Measurements from ENCODE around the gene SETDB2. TPM values are rescaled to one million over a fixed set of nuclear protein-coding genes. Genes with fewer than 3 reads are reported as not detected.

SETDB2 gene
- total RNA-seq (10 to 100 TPM in 1 of 2 donors, 1 to 10 TPM in 1; 8.8 to 13.3 TPM), polyA plus RNA-seq (1 to 10 TPM; 4.7 to 9.4 TPM)
- long read RNA-seq, donor 1, full-length matches to known transcripts = 2 of 8 reads
- long read RNA-seq, donor 1, partial matches to known transcripts = 1 of 8 reads
- long read RNA-seq, donor 1, other reads (novel, unspliced or antisense) = 5 of 8 reads
- long read RNA-seq, donor 2, partial matches to known transcripts = 0 of 4 reads
- long read RNA-seq, donor 2, other reads (novel, unspliced or antisense) = 4 of 4 reads

GRCh38 chr13:49443704-49444523, at the start of gene SETDB2, which contains the start of gene CAB39L:
Gene SETDB2 (plus strand): TSS chr13:49444274. CDS start chr13:49451894, 7,620 bp downstream.
Gene CAB39L (minus strand): TSS chr13:49444064. CDS start chr13:49382910, 61,154 bp downstream.
- H3K36me3 ChIP-seq (ENCODE audit: control insufficient read depth in 1 of 2, insufficient read depth in 2 of 2, low read length in 1 of 2) = no peaks in the 10 kb centered on the region
- peak within 1 kb of the TSS; percentile 65 to 93 for H3K27ac ChIP-seq (ENCODE audit: low read depth in 1 of 2, low read length in 2 of 2)
- DNase-seq (peak; percentile 100), ATAC-seq (ENCODE audit: low FRiP score) (peak; percentile 100)
- WGBS, 2 donors = 0 to 1% methylated on average over 53 of the region's 53 CpGs
- H3K9me3 ChIP-seq (ENCODE audit: control insufficient read depth, low read length) = no peaks in the 10 kb centered on the region
- intact Hi-C loops (cut with DNase I) = loop anchor here in 1 of 2 donors (10.0 kb wide), 1 partner anchor 141 kb away; the partner anchor contains the start of gene RCBTB1
- H3K27me3 ChIP-seq (ENCODE audit: control insufficient read depth in 1 of 2, insufficient read depth in 2 of 2, low read length in 1 of 2) = no peaks in the 10 kb centered on the region
- peaks cover 0 to 2% of the 10 kb centered on the region in 2 donors for H3K4me1 ChIP-seq (ENCODE audit: control insufficient read depth in 1 of 2, insufficient read depth in 2 of 2, low read length in 2 of 2)
- H3K4me3 ChIP-seq (ENCODE audit: low read length in 2 of 2) = peak within 1 kb of the TSS; percentile 71 to 82

GRCh38 chr13:49395451-49395865, 48.6 kb upstream of the SETDB2 start:
- H3K4me3 ChIP-seq (ENCODE audit: low read length in 2 of 2) = no peak overlapping the region
- no peaks in the 10 kb centered on the region for H3K36me3 ChIP-seq (ENCODE audit: control insufficient read depth in 1 of 2, insufficient read depth in 2 of 2, low read length in 1 of 2)
- peak overlapping the region in 1 of 2 donors; percentile 36 for H3K27ac ChIP-seq (ENCODE audit: low read depth in 1 of 2, low read length in 2 of 2)
- 5 to 7% methylated on average over 1 of the region's 1 CpG for WGBS, 2 donors
- ATAC-seq (ENCODE audit: low FRiP score) = peak; percentile 82
- DNase-seq = peak in 1 of 2 donors; percentile 63
- H3K27me3 ChIP-seq (ENCODE audit: control insufficient read depth in 1 of 2, insufficient read depth in 2 of 2, low read length in 1 of 2) = no peaks in the 10 kb centered on the region
- H3K9me3 ChIP-seq (ENCODE audit: control insufficient read depth, low read length) = no peaks in the 10 kb centered on the region
- intact Hi-C loops (cut with DNase I) = loop anchor here (5.0 kb wide), 3 partner anchors 37 to 88 kb away; no protein-coding TSS in a partner anchor
- peaks cover 0 to 1% of the 10 kb centered on the region in 2 donors for H3K4me1 ChIP-seq (ENCODE audit: control insufficient read depth in 1 of 2, insufficient read depth in 2 of 2, low read length in 2 of 2)

GRCh38 chr13:49395878-49396380, 48.1 kb upstream of the SETDB2 start:
- intact Hi-C loops (cut with DNase I) = loop anchor here (2.0 to 5.0 kb wide), 4 partner anchors 36 to 89 kb away; no protein-coding TSS in a partner anchor
- Histone ChIP-seq H3K4me3 (ENCODE audit: low read length in 2 of 2) (no peak overlapping the region), H3K9me3 (ENCODE audit: control insufficient read depth, low read length) (no peaks in the 10 kb centered on the region), H3K4me1 (ENCODE audit: control insufficient read depth in 1 of 2, insufficient read depth in 2 of 2, low read length in 2 of 2) (peaks cover 0 to 1% of the 10 kb centered on the region in 2 donors), H3K27ac (ENCODE audit: low read depth in 1 of 2, low read length in 2 of 2) (no peak overlapping the region), H3K27me3 (ENCODE audit: control insufficient read depth in 1 of 2, insufficient read depth in 2 of 2, low read length in 1 of 2) (no peaks in the 10 kb centered on the region), H3K36me3 (ENCODE audit: control insufficient read depth in 1 of 2, insufficient read depth in 2 of 2, low read length in 1 of 2) (no peaks in the 10 kb centered on the region)
- ATAC-seq (ENCODE audit: low FRiP score) = peak; percentile 13
- 63 to 64% methylated on average over 1 of the region's 1 CpG for WGBS, 2 donors
- DNase-seq = no peak

- peak overlapping the region; percentile 64 to 70 for H3K4me3 ChIP-seq (ENCODE audit: low read length in 2 of 2)
- H3K36me3 ChIP-seq (ENCODE audit: control insufficient read depth in 1 of 2, insufficient read depth in 2 of 2, low read length in 1 of 2) = peaks cover 0 to 2% of the 10 kb centered on the region in 2 donors
- WGBS, 2 donors = 13 to 27% methylated on average over 1 of the region's 1 CpG
- H3K9me3 ChIP-seq (ENCODE audit: control insufficient read depth, low read length) = peaks cover 2% of the 10 kb centered on the region
- ATAC-seq (ENCODE audit: low FRiP score) (no peak), DNase-seq (no peak)
- peaks cover 0 to 1% of the 10 kb centered on the region in 2 donors for H3K4me1 ChIP-seq (ENCODE audit: control insufficient read depth in 1 of 2, insufficient read depth in 2 of 2, low read length in 2 of 2)
- intact Hi-C loops (cut with DNase I) = loop anchor here (5.0 kb wide), 3 partner anchors 32 to 93 kb away; no protein-coding TSS in a partner anchor
- no peak overlapping the region for H3K27ac ChIP-seq (ENCODE audit: low read depth in 1 of 2, low read length in 2 of 2)
- no peaks in the 10 kb centered on the region for H3K27me3 ChIP-seq (ENCODE audit: control insufficient read depth in 1 of 2, insufficient read depth in 2 of 2, low read length in 1 of 2)
Observed at GRCh38 chr13:49399801-49400472, 44.1 kb upstream of the SETDB2 start.

- Histone ChIP-seq H3K4me1 (ENCODE audit: control insufficient read depth in 1 of 2, insufficient read depth in 2 of 2, low read length in 2 of 2) (no peaks in the 10 kb centered on the region), H3K9me3 (ENCODE audit: control insufficient read depth, low read length) (peaks cover 2% of the 10 kb centered on the region), H3K36me3 (ENCODE audit: control insufficient read depth in 1 of 2, insufficient read depth in 2 of 2, low read length in 1 of 2) (peaks cover 0 to 2% of the 10 kb centered on the region in 2 donors), H3K4me3 (ENCODE audit: low read length in 2 of 2) (peak overlapping the region; percentile 75 to 97), H3K27me3 (ENCODE audit: control insufficient read depth in 1 of 2, insufficient read depth in 2 of 2, low read length in 1 of 2) (no peaks in the 10 kb centered on the region), H3K27ac (ENCODE audit: low read depth in 1 of 2, low read length in 2 of 2) (peak overlapping the region; percentile 76 to 88)
- DNase-seq (no peak), ATAC-seq (ENCODE audit: low FRiP score) (peak; percentile 91)
- intact Hi-C loops (cut with DNase I) = no loop called here
- 1% methylated on average over 7 of the region's 7 CpGs for WGBS, 2 donors
Observed at GRCh38 chr13:49400755-49401659, 43.1 kb upstream of the SETDB2 start.

GRCh38 chr13:49403996-49404702, 39.9 kb upstream of the SETDB2 start:
- no peak for DNase-seq
- H3K9me3 ChIP-seq (ENCODE audit: control insufficient read depth, low read length) = peaks cover 2% of the 10 kb centered on the region
- H3K4me1 ChIP-seq (ENCODE audit: control insufficient read depth in 1 of 2, insufficient read depth in 2 of 2, low read length in 2 of 2) = no peaks in the 10 kb centered on the region
- 84 to 87% methylated on average over 7 of the region's 7 CpGs for WGBS, 2 donors
- H3K4me3 ChIP-seq (ENCODE audit: low read length in 2 of 2) = no peak overlapping the region
- H3K27me3 ChIP-seq (ENCODE audit: control insufficient read depth in 1 of 2, insufficient read depth in 2 of 2, low read length in 1 of 2) = no peaks in the 10 kb centered on the region
- ATAC-seq (ENCODE audit: low FRiP score) = no peak
- peaks cover 0 to 2% of the 10 kb centered on the region in 2 donors for H3K36me3 ChIP-seq (ENCODE audit: control insufficient read depth in 1 of 2, insufficient read depth in 2 of 2, low read length in 1 of 2)
- H3K27ac ChIP-seq (ENCODE audit: low read depth in 1 of 2, low read length in 2 of 2) = no peak overlapping the region
- intact Hi-C loops (cut with DNase I) = no loop called here

- no peak for ATAC-seq (ENCODE audit: low FRiP score)
- DNase-seq = no peak
- Histone ChIP-seq H3K27ac (ENCODE audit: low read depth in 1 of 2, low read length in 2 of 2) (no peak overlapping the region), H3K27me3 (ENCODE audit: control insufficient read depth in 1 of 2, insufficient read depth in 2 of 2, low read length in 1 of 2) (no peaks in the 10 kb centered on the region), H3K36me3 (ENCODE audit: control insufficient read depth in 1 of 2, insufficient read depth in 2 of 2, low read length in 1 of 2) (peaks cover 0 to 2% of the 10 kb centered on the region in 2 donors), H3K4me1 (ENCODE audit: control insufficient read depth in 1 of 2, insufficient read depth in 2 of 2, low read length in 2 of 2) (no peaks in the 10 kb centered on the region), H3K9me3 (ENCODE audit: control insufficient read depth, low read length) (peaks cover 2% of the 10 kb centered on the region), H3K4me3 (ENCODE audit: low read length in 2 of 2) (no peak overlapping the region)
- 67 to 71% methylated on average over 1 of the region's 1 CpG for WGBS, 2 donors
- intact Hi-C loops (cut with DNase I) = no loop called here
Observed at GRCh38 chr13:49404703-49405020, 39.4 kb upstream of the SETDB2 start.

All from aorta (tissue), 5 donors.